Fibroblast of the aortic adventitia (primary cell): ENCODE results near the gene RAPGEF4. TPM values are rescaled to one million over a fixed set of nuclear protein-coding genes. Genes with fewer than 3 reads are reported as not detected.

ENCODE experiments used
- DNase-seq: peaks from one replicate; pipeline ENCODE4 v3.0.0-alpha.2; 2010; ENCODE audit warnings: low read depth
- H3K4me3 ChIP-seq: 2 replicates; pipeline ENCODE4 v1.5.1; 2011; ENCODE audit warnings: low read depth, mild to moderate bottlenecking, control low read depth, low read length, moderate library complexity
- total RNA-seq: library from RNA; depleted of rRNA; stranded (reverse); fragments of >200 nt; gene quantifications from 2 replicates; pipeline ENCODE4 v1.2.3, GENCODE V29; 2012; ENCODE audit warnings: low replicate concordance
- TF ChIP-seq, protein P1 (sequence below): IDR thresholded peaks from 2 replicates; pipeline ENCODE4 v1.5.1; 2011; ENCODE audit warnings: mild to moderate bottlenecking, low read length, control low read depth, inconsistent platforms; ENCODE audit not compliant: insufficient read depth

RAPGEF4 gene
- total RNA-seq, 1 donor = 1.3 TPM

DNA sequence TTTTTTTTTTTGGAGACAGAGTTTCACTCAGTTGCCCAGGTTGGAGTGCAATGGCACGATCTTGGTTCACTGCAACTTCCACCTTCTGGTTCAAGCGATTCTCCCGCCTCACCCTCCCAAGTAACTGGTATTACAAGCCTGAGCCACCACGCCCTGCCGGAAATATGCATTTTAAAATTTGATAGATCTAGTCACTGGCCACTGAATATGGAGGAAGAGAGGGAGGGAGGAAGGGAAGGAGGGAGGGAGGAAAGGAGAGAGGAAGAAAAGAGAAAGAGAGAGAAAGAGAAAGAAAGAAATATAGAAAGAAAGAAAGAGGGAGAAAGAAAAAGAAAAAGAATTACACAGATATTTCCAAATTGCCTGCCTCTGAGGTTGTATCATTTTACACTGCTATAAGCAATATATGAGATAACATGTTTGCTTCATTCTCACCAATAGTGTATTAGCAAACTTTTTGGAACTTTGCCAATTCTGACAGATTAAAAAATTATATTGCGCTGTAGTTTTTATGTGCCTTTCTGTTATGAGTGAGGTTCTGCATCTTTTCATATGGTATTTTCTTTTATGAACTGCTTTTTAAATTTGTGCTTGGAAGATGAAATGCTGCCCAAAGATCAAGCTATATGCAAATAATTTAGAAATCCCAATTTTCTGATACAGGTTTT is 178.8 kb downstream of the RAPGEF4 start:
- no peak overlapping the region for H3K4me3 ChIP-seq
- no peak for DNase-seq
- TF ChIP-seq, protein P1, sequence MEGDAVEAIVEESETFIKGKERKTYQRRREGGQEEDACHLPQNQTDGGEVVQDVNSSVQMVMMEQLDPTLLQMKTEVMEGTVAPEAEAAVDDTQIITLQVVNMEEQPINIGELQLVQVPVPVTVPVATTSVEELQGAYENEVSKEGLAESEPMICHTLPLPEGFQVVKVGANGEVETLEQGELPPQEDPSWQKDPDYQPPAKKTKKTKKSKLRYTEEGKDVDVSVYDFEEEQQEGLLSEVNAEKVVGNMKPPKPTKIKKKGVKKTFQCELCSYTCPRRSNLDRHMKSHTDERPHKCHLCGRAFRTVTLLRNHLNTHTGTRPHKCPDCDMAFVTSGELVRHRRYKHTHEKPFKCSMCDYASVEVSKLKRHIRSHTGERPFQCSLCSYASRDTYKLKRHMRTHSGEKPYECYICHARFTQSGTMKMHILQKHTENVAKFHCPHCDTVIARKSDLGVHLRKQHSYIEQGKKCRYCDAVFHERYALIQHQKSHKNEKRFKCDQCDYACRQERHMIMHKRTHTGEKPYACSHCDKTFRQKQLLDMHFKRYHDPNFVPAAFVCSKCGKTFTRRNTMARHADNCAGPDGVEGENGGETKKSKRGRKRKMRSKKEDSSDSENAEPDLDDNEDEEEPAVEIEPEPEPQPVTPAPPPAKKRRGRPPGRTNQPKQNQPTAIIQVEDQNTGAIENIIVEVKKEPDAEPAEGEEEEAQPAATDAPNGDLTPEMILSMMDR = no peak

DNA sequence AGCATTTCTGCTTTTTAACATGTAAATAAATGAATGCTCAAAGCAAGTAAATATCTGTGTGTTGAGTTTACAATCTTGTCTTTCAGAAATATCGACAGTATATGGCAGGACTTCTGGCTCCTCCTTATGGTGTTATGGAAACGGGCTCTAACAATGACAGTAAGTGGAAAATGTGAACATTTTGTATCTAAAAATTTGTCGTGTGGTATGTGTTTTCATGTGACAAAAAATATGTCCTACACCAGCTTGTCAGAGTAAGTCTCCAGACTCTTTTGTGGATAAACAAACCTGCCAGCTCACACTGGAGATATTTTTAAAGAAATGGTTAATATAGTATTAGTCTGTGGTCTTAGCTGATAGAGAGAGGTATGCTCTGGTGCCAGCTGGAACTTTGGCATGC is 182.1 kb downstream of the RAPGEF4 start:
- no peak overlapping the region for H3K4me3 ChIP-seq
- TF ChIP-seq, protein P1 = no peak
- DNase-seq = no peak

DNA sequence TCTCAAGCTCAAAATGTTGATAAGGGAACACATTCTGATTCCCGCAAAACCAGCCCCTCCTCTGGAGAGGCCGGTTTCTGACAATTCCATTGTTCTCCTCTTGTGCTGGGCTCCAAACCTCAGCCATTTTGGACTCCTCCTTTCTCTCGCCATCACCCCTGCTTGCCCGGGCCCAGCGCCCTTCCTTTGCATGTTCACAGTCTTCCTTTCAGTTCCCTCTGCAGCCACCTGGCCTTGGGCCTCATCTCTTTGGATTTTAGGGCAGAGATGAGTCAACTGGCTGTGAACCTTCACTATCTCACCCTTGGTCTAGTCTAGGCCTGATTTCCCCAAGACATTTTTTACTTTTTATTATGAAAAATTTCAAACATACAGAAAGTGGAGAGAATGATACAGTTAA is 184.1 kb downstream of the RAPGEF4 start:
- no peak overlapping the region for H3K4me3 ChIP-seq
- no peak for DNase-seq
- TF ChIP-seq, protein P1 = no peak

DNA sequence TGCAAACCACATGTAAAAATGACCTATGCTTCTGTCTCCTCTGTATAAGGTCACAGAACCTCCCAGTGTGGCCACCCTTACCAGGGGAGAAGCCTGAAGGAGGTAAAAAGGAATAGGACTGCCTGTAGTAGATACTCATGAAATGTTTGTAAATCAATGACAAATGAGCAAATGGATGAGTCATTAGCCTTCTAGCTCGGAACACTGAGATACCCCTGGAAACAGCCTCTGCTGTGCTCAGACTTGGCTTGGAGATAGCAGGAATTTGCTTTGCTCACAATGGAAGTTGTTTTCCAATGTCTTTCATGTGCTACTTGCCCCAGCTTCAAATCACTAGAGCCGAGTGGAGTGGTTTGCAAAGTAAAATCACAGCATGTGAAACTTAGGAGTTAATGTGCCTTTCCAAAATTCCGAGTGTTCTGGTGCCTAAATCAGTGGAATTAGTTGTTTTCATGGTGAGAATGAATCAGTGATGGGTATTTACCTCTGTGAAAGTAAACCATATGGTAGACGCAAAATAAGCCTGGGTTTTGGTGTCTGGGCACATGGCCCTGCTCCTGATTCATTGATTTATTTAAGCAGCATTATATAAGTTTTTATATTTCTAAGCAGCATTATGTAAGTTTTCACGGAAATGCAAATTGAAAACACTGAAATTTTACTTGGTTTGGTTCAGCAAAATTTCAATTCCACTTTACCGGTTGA is 186.0 kb downstream of the RAPGEF4 start:
- TF ChIP-seq, protein P1 = no peak
- no peak overlapping the region for H3K4me3 ChIP-seq
- DNase-seq = peak; percentile 65

DNA sequence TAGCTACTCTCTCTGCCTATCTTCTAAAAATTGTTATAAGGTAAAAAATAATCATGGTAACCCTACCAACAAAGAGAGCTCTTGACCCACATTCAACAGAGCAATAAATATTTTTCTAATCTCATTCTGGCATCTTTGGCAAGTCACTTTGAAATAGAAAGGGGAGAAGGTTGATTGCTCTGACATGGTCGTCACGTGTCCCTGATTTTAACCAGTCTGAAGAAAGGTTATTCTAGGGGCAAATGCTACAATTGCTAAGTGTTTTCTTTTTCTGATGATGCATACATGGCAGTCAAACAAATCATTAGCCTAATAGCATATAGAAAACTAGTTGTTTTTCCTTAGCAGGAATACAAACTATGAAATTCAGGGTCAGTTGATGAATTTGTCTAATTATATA is 186.7 kb downstream of the RAPGEF4 start:
- no peak for DNase-seq
- no peak overlapping the region for H3K4me3 ChIP-seq
- TF ChIP-seq, protein P1 = no peak

DNA sequence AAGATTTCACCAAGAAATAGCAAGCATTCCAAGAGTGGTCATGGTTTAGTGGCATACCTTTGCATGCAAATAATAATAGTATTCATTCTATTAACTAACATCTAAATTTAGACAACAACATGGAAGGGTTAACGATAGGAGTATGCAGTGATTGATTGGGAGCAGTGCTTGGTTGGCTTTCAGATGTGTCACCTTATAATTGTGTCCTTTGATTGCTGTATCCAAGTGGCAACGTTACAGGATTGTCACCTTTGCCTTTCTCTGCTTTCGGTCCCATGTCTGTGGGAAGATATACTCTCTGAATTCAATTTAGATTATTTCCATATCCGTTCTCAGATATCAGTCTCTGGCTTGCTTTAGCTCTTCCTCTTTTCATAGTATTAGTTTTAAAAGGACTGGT is 187.2 kb downstream of the RAPGEF4 start:
- TF ChIP-seq, protein P1 = no peak
- H3K4me3 ChIP-seq = no peak overlapping the region
- no peak for DNase-seq
